Esophagus mucosa (tissue), 1 donor: ENCODE data around the gene AEN. TPM values are rescaled to one million over a fixed set of nuclear protein-coding genes. Genes with fewer than 3 reads are reported as not detected.

Experiments
- ATAC-seq: fragments of 200-7000 bp; cut with Tn5 transposase; one replicate; pipeline ENCODE4 v1.9.1; 2020
- total RNA-seq: library from RNA; stranded (reverse); gene quantifications from one replicate; pipeline ENCODE4 v1.2.4, GENCODE V29; 2023
- donor health status: DM: yes; HTN: yes; CAD: no.

Gene AEN
- total RNA-seq, 1 donor from 2014 or later, result 15.8 TPM

- ATAC-seq, result no peak
Observed at GRCh38 chr15:88613074-88613944, 7.8 kb upstream of the AEN start.

- ATAC-seq, result no peak
Observed at GRCh38 chr15:88615303-88616107, 5.6 kb upstream of the AEN start.

GRCh38 chr15:88616240-88616639, 4.9 kb upstream of the AEN start:
- ATAC-seq, result no peak

- no peak for ATAC-seq
Observed at GRCh38 chr15:88617031-88617722, 4.0 kb upstream of the AEN start.

GRCh38 chr15:88617790-88618189, 3.4 kb upstream of the AEN start:
- ATAC-seq, result no peak

GRCh38 chr15:88618686-88619085, 2.5 kb upstream of the AEN start:
- ATAC-seq, result no peak

GRCh38 chr15:88619796-88620195, 1.3 kb upstream of the AEN start:
- no peak for ATAC-seq

GRCh38 chr15:88621789-88622604, 857 bp downstream of the AEN start:
- peak; percentile 51 for ATAC-seq

GRCh38 chr15:88622605-88622975, 1.4 kb downstream of the AEN start:
- no peak for ATAC-seq

- ATAC-seq, result peak; percentile 81
Observed at GRCh38 chr15:88623061-88623460, 1.9 kb downstream of the AEN start.

- ATAC-seq, result no peak
Observed at GRCh38 chr15:88623632-88624031, 2.5 kb downstream of the AEN start.

GRCh38 chr15:88624156-88624970, 3.2 kb downstream of the AEN start:
- no peak for ATAC-seq

GRCh38 chr15:88624971-88625490, 3.9 kb downstream of the AEN start:
- ATAC-seq, result no peak

GRCh38 chr15:88625943-88626741, 5.0 kb downstream of the AEN start:
- ATAC-seq, result no peak

- peak; percentile 63 for ATAC-seq
Observed at GRCh38 chr15:88627463-88627862, 6.3 kb downstream of the AEN start.

GRCh38 chr15:88628018-88628654, 7.0 kb downstream of the AEN start:
- no peak for ATAC-seq

- no peak for ATAC-seq
Observed at GRCh38 chr15:88629071-88629470, 7.9 kb downstream of the AEN start.

- peak; percentile 49 for ATAC-seq
Observed at GRCh38 chr15:88630141-88630721, 9.1 kb downstream of the AEN start.

- ATAC-seq, result no peak
Observed at GRCh38 chr15:88630798-88631463, 9.8 kb downstream of the AEN start.
